Measurements from ENCODE around the gene OPTN. TPM values are rescaled to one million over a fixed set of nuclear protein-coding genes. Genes with fewer than 3 reads are reported as not detected.

Gene OPTN
- total and polyA plus RNA-seq, 2 of the 8 experiments (the other 6 are each of a cell fraction or from before 2014, with no cell fraction given) = 4.8 to 20.1 TPM

DNA sequence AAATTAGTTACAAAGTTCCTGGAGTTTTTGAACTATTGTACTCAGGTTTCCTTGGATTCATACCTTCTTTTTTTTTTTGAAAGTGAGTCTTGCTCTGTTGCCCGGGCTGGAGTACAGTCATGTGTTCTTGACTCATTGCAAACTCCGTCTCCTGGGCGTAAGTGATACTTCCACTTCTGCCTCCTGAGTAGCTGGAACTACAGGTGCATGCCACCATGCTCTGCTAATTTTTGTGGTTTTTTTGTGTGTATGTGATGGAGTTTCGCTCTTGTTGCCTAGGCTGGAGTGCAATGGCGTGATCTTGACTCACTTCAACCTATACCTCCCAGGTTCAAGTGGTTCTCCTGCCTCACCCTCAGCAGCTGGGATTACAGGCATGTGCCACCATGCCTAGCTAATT lies 83.7 kb downstream of the OPTN start:
- Histone ChIP-seq H2AFZ (ENCODE audit: low read length) (no peak overlapping the region), H4K91ac (replicated peaks; ENCODE audit: insufficient read length, low read length) (no peak overlapping the region), H3K27me3 (replicated peaks in 1 of 4; ENCODE audit: control insufficient read depth in 3 of 4, extremely low read depth in 1 of 4, insufficient read depth in 3 of 4, low read length in 3 of 4) (no peaks in the 10 kb centered on the region), H3K4ac (replicated peaks; ENCODE audit: insufficient read length, low read depth, low read length) (no peak overlapping the region), H3K18ac (ENCODE audit: extremely low read depth, low read length) (no peak overlapping the region), H2BK5ac (ENCODE audit: low read depth, low read length) (no peak overlapping the region), H3K27ac (ENCODE audit: low read depth, low read length) (no peak overlapping the region), H3K4me3 (ENCODE audit: extremely low read depth in 1 of 4, insufficient read depth in 2 of 4, low read depth in 3 of 4, low read length in 4 of 4) (no peak overlapping the region), H3K56ac (replicated peaks; ENCODE audit: insufficient read length, low read depth, low read length) (no peak overlapping the region), H2BK120ac (replicated peaks; ENCODE audit: low read depth, low read length) (no peak overlapping the region), H3K36me3 (ENCODE audit: control insufficient read depth in 2 of 4, insufficient read depth in 4 of 4, low read length in 3 of 4) (peaks cover 43 to 96% (median 76%) of the 10 kb centered on the region in 4 experiments), H3K4me2 (ENCODE audit: insufficient read depth in 1 of 2, low read depth in 2 of 2, low read length in 2 of 2) (no peak overlapping the region), H2BK20ac (ENCODE audit: low read length) (no peak overlapping the region), H3K14ac (ENCODE audit: insufficient read length) (no peak overlapping the region), H3K9me3 (ENCODE audit: insufficient read depth in 2 of 2, low read depth in 1 of 2, low read length in 1 of 2) (no peaks in the 10 kb centered on the region), H3K23me2 (ENCODE audit: low read depth, low read length) (no peaks in the 10 kb centered on the region), H4K20me1 (replicated peaks in 1 of 2; ENCODE audit: control insufficient read depth in 1 of 2, insufficient read depth in 2 of 2, low read length in 2 of 2) (peaks cover 2 to 4% of the 10 kb centered on the region in 2 experiments), H4K8ac (ENCODE audit: extremely low read depth, insufficient read depth, low read length) (no peak overlapping the region), H3K23ac (ENCODE audit: insufficient read length) (no peak overlapping the region), H2AK5ac (ENCODE audit: low read depth, low read length) (no peak overlapping the region), H3K4me1 (replicated peaks in 1 of 4; ENCODE audit: control insufficient read depth in 3 of 4, insufficient read depth in 4 of 4, low read length in 3 of 4) (no peaks in the 10 kb centered on the region), H2BK15ac (ENCODE audit: low read length) (no peak overlapping the region), H2BK12ac (ENCODE audit: low read depth, low read length) (no peak overlapping the region), H3K79me2 (ENCODE audit: control insufficient read depth in 1 of 2, insufficient read depth in 2 of 2, low read length in 2 of 2) (no peaks in the 10 kb centered on the region), H3K79me1 (ENCODE audit: low read depth, low read length) (no peaks in the 10 kb centered on the region; the same call in 1 of the 2 replicates), H4K5ac (ENCODE audit: insufficient read length, low read depth, low read length) (no peak overlapping the region), H3K9ac (replicated peaks in 1 of 4; ENCODE audit: extremely low read depth in 1 of 4, low read depth in 3 of 4, low read length in 3 of 4) (no peak overlapping the region)
- POLR2A ChIA-PET (ENCODE audit: partially characterized antibody) = interaction anchor here (2.0 to 2.3 kb wide), 2 partner anchors 9 to 20 kb away, joined by 6 read pairs; no protein-coding TSS in a partner anchor
- CTCF ChIA-PET (ENCODE audit: partially characterized antibody) = interaction anchor here (1.6 kb wide), 1 partner anchor 23 kb away, joined by 5 read pairs; no protein-coding TSS in a partner anchor
- DNase-seq (ENCODE audit: low read depth in 1 of 2, low spot score in 2 of 2) = no peak
- WGBS, 2 experiments (ENCODE audit: extremely low coverage in 1 of 2, insufficient coverage in 1 of 2, insufficient read length in 1 of 2, insufficient replicate concordance in 2 of 2, low coverage in 1 of 2, low lambda C conversion rate in 2 of 2, missing lambda C conversion rate in 1 of 2) = 80% methylated on average over 5 of the region's 5 CpGs; no CpG with 5 or more reads in 1 of the 2 experiments
- no peak for FAIRE-seq
- no peak for TF ChIP-seq RAD21 (IDR thresholded peaks at IDR 0.05 in 1 of 2, conservative IDR thresholded peaks at IDR 0.05 in 1 of 2; ENCODE audit: low read depth in 2 of 2, low read length in 2 of 2)
- no peak for TF ChIP-seq POLR2A (IDR thresholded peaks at IDR 0.05; ENCODE audit: control extremely low read depth in 1 of 2, low read depth in 2 of 2, low read length in 2 of 2)
- TF ChIP-seq SUZ12 (IDR thresholded peaks at IDR 0.05; ENCODE audit: low read length) = no peak
- TF ChIP-seq, protein P1, sequence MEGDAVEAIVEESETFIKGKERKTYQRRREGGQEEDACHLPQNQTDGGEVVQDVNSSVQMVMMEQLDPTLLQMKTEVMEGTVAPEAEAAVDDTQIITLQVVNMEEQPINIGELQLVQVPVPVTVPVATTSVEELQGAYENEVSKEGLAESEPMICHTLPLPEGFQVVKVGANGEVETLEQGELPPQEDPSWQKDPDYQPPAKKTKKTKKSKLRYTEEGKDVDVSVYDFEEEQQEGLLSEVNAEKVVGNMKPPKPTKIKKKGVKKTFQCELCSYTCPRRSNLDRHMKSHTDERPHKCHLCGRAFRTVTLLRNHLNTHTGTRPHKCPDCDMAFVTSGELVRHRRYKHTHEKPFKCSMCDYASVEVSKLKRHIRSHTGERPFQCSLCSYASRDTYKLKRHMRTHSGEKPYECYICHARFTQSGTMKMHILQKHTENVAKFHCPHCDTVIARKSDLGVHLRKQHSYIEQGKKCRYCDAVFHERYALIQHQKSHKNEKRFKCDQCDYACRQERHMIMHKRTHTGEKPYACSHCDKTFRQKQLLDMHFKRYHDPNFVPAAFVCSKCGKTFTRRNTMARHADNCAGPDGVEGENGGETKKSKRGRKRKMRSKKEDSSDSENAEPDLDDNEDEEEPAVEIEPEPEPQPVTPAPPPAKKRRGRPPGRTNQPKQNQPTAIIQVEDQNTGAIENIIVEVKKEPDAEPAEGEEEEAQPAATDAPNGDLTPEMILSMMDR (IDR thresholded peaks at IDR 0.05; ENCODE audit: control extremely low read depth in 1 of 3, insufficient read depth in 1 of 3, low read depth in 1 of 3, low read length in 3 of 3) = no peak
- no peak for TF ChIP-seq SP1 (IDR thresholded peaks at IDR 0.05; ENCODE audit: low read depth, low read length)
- no peak for TF ChIP-seq KDM1A (IDR thresholded peaks at IDR 0.05; ENCODE audit: borderline replicate concordance, low read length)

Measured in H1 (cell line).